A549 (cell line): ENCODE measurements around the gene SLC6A14. TPM values are rescaled to one million over a fixed set of nuclear protein-coding genes. Genes with fewer than 3 reads are reported as not detected.

Experiments
- ATAC-seq, 2 experiments: fragments of 200-7000 bp in 1 of 2; fragments of >200 bp in 1 of 2; cut with Nextera tagmentation in 1 of 2; cut with Tn5 transposase in 1 of 2; 3 replicates each; pipeline versions ENCODE4 v1.8.0 to v1.9.1; 2018 to 2020; ENCODE audit warnings: mild to moderate bottlenecking in 1 of 2, moderate library complexity in 1 of 2
- CTCF ChIA-PET: fragments of 300-600 bp; sonication (Branson Sonifier 250); formaldehyde crosslinking; extraction: SDS; loops from one replicate; lab custom pipeline; 2021; ENCODE audit warnings: antibody characterized with exemption, inconsistent platforms; lab: Yijun Ruan, JAX
- POLR2A ChIA-PET: fragments of 350-600 bp; formaldehyde crosslinking; extraction: SDS; loops from one replicate; lab custom pipeline; 2021; ENCODE audit warnings: antibody characterized with exemption, inconsistent platforms; lab: Yijun Ruan, JAX
- DNase-seq, 2 experiments: peaks; one replicate each; pipeline versions ENCODE4 v3.0.0 to v3.0.0-alpha.2; 2011 to 2016; ENCODE audit warnings: low read depth in 1 of 2, low spot score in 1 of 2
- FAIRE-seq: peaks from 2 replicates; lab custom pipeline; 2011; peaks lifted over from hg19 to GRCh38; lab: Jason Lieb, UNC
- H3K27ac ChIP-seq, 2 experiments: fragments of >200 bp; sonication (Bioruptor Twin); formaldehyde crosslinking; 3 replicates each; pipeline ENCODE4 v1.5.1; 2016 to 2017
- H3K4me1 ChIP-seq: fragments of >200 bp; sonication (Bioruptor Twin); formaldehyde crosslinking; 3 replicates; pipeline ENCODE4 v1.6.1; 2016
- H3K4me2 ChIP-seq: fragments of >200 bp; sonication (Bioruptor Twin); formaldehyde crosslinking; 3 replicates; pipeline ENCODE4 v1.6.1; 2016
- H3K4me3 ChIP-seq: fragments of >200 bp; sonication (Bioruptor Twin); formaldehyde crosslinking; 3 replicates; pipeline ENCODE4 v1.5.1; 2016
- H3K9me3 ChIP-seq: fragments of >200 bp; sonication (Bioruptor Twin); formaldehyde crosslinking; 3 replicates; pipeline ENCODE4 v1.6.1; 2016
- CHD2 ChIP-seq: fragments of 150-350 bp; IDR thresholded peaks from 2 replicates; pipeline ENCODE4 v1.6.1; 2014; ENCODE audit warnings: low read length; ENCODE audit not compliant: partially characterized antibody
- CTCF ChIP-seq: fragments of >200 bp; sonication (Bioruptor Twin); formaldehyde crosslinking; IDR thresholded peaks from 3 replicates; pipeline ENCODE4 v1.5.1; 2016
- EHF ChIP-seq: fragments of 250-450 bp; sonication (Bioruptor Pico); IDR thresholded peaks from 2 replicates; pipeline ENCODE4 v1.5.0; 2020; ENCODE audit warnings: mild to moderate bottlenecking
- EP300 ChIP-seq, 2 experiments: fragments of >200 bp; sonication (Bioruptor Twin); formaldehyde crosslinking; IDR thresholded peaks; 2 replicates in 1 of 2; 3 replicates in 1 of 2; pipeline ENCODE4 v1.6.1; 2016 to 2017
- ESRRA ChIP-seq: fragments of 150-350 bp; IDR thresholded peaks from 2 replicates; pipeline ENCODE4 v1.6.1; 2014; ENCODE audit warnings: mild to moderate bottlenecking, low read length, borderline replicate concordance
- FOSB ChIP-seq: fragments of 250-450 bp; sonication (Bioruptor Pico); IDR thresholded peaks from 2 replicates; pipeline ENCODE4 v1.5.0; 2020; ENCODE audit warnings: mild to moderate bottlenecking, moderate library complexity
- HDAC2 ChIP-seq: fragments of 200-600 bp; sonication (generic); IDR thresholded peaks from 2 replicates; pipeline ENCODE4 v1.6.1; 2016
- HOXA7 ChIP-seq: fragments of 250-450 bp; sonication (Bioruptor Pico); IDR thresholded peaks from 2 replicates; pipeline ENCODE4 v1.5.0; 2020; ENCODE audit warnings: mild to moderate bottlenecking, moderate library complexity
- JUNB ChIP-seq: fragments of >200 bp; sonication (Bioruptor Twin); formaldehyde crosslinking; IDR thresholded peaks from 2 replicates; pipeline ENCODE4 v1.6.1; 2016
- MYC ChIP-seq: IDR thresholded peaks from 2 replicates; pipeline ENCODE4 v1.6.1; 2012; ENCODE audit warnings: mild to moderate bottlenecking, inconsistent platforms, low read length, improper control_type of control experiment, borderline replicate concordance
- POLR2A ChIP-seq: IDR thresholded peaks from 2 replicates; pipeline ENCODE4 v1.6.1; 2012; ENCODE audit warnings: mild to moderate bottlenecking, low read length
- RARB ChIP-seq: fragments of 250-450 bp; sonication (Bioruptor Pico); IDR thresholded peaks from 2 replicates; pipeline ENCODE4 v1.8.0; 2021; ENCODE audit warnings: mild to moderate bottlenecking, moderate library complexity
- REST ChIP-seq: fragments of 200-600 bp; sonication (generic); IDR thresholded peaks from 2 replicates; pipeline ENCODE4 v1.6.1; 2016; ENCODE audit warnings: antibody characterized with exemption, mild to moderate bottlenecking, moderate library complexity
- RNF2 ChIP-seq: fragments of 200-600 bp; sonication (generic); IDR thresholded peaks from 2 replicates; pipeline ENCODE4 v1.6.1; 2016; ENCODE audit warnings: low read depth, mild to moderate bottlenecking, antibody characterized with exemption, moderate library complexity, borderline replicate concordance
- SMC3 ChIP-seq: fragments of >200 bp; sonication (Bioruptor Twin); formaldehyde crosslinking; IDR thresholded peaks from 3 replicates; pipeline ENCODE4 v1.6.1; 2018; ENCODE audit warnings: inconsistent platforms
- TP53 ChIP-seq: fragments of 250-450 bp; sonication (Bioruptor Pico); IDR thresholded peaks from 2 replicates; pipeline ENCODE4 v1.5.0; 2021; ENCODE audit warnings: mild to moderate bottlenecking, moderate library complexity
- ZC3H11A ChIP-seq: fragments of 450-650 bp; IDR thresholded peaks from 2 replicates; pipeline ENCODE4 v1.6.1; 2014; ENCODE audit warnings: antibody characterized with exemption, mild to moderate bottlenecking
- ZNF302 ChIP-seq: fragments of 250-450 bp; sonication (Bioruptor Pico); IDR thresholded peaks from 2 replicates; pipeline ENCODE4 v1.9.0; 2021; ENCODE audit warnings: inconsistent platforms, mild to moderate bottlenecking, moderate library complexity
- ZSCAN20 ChIP-seq: fragments of 250-450 bp; sonication (Bioruptor Pico); IDR thresholded peaks from 2 replicates; pipeline ENCODE4 v1.8.0; 2022; ENCODE audit warnings: mild to moderate bottlenecking, moderate library complexity
- polyA plus RNA-seq, 4 experiments: library from polyadenylated mRNA; depleted of rRNA in 3 of 4; stranded (reverse); fragments of >200 nt; fragmentation: RNase III in 1 of 4; extraction: RNeasy Plus Mini Kit Qiagen cat#74134 plus additional on column Dnase treatment in 1 of 4; gene quantifications; 2 replicates in 3 of 4; 3 replicates in 1 of 4; pipeline ENCODE4 v1.2.3, GENCODE V29; 2011 to 2017
- small RNA-seq, 6 experiments: library from RNA; depleted of rRNA; stranded (forward); fragments of <200 nt; gene quantifications; one replicate each; pipeline ENCODE3, GENCODE V24; 2012

Gene SLC6A14
- polyA plus RNA-seq, 2 of the 4 experiments (the other 2 are of a cell fraction): 0.26 TPM; not detected in 1

- H3K27ac ChIP-seq: no peak overlapping the region
- FAIRE-seq (no peak), DNase-seq (peak in 1 of 2 experiments; percentile 16), ATAC-seq (peak in 1 of 2 experiments; percentile 47; a peak in 4 of 6 replicates)
- TF ChIP-seq SMC3: no peak
- TF ChIP-seq HOXA7 (CRISPR knock-in tag): no peak
- no peak for TF ChIP-seq JUNB
- TF ChIP-seq RNF2: no peak
- no peak for TF ChIP-seq FOSB (CRISPR knock-in tag)
- TF ChIP-seq ZSCAN20: no peak
- TF ChIP-seq HDAC2: no peak
- no peak for TF ChIP-seq TP53
- no peak for TF ChIP-seq MYC
- no peak for TF ChIP-seq EP300 (IDR thresholded peaks at IDR 0.05)
- TF ChIP-seq RARB (CRISPR knock-in tag): no peak
- TF ChIP-seq POLR2A: no peak
- no peak for TF ChIP-seq REST
- TF ChIP-seq ESRRA: no peak
- TF ChIP-seq CHD2: no peak
- TF ChIP-seq EHF: no peak
- TF ChIP-seq ZC3H11A: no peak
- no peak for TF ChIP-seq CTCF
- TF ChIP-seq ZNF302 (CRISPR knock-in tag): no peak
- CTCF ChIA-PET: interaction anchor here (1.0 kb wide), 1 partner anchor 10 kb away, joined by 3 read pairs; no protein-coding TSS in a partner anchor
- no peak overlapping the region for H3K4me2 ChIP-seq
- POLR2A ChIA-PET: no interaction called here
- H3K4me1 ChIP-seq: no peaks in the 10 kb centered on the region
- no peaks in the 10 kb centered on the region for H3K9me3 ChIP-seq
- H3K4me3 ChIP-seq: no peak overlapping the region
These were observed 63.4 kb downstream of the SLC6A14 start for GRCh38 chrX:116499780-116500179.

Small RNA genes lying within 50 kb of the gene (small RNA-seq; reads per million reads assigned to genes)
- 0 to 0.43 (median 0.13) reads per million in 6 experiments for gene RNU6-154P

Other genes with a start within 250 kb of the SLC6A14 start
- gene CT83, start 26.4 kb downstream of the SLC6A14 start, polyA plus RNA-seq (2011; rRNA removed): not detected in 2 replicates
- gene CT83, start 26.4 kb downstream of the SLC6A14 start, polyA plus RNA-seq (2017; fragmentation: RNase III; extraction: RNeasy Plus Mini Kit Qiagen cat#74134 plus additional on column Dnase treatment): not detected in 3 replicates